Fibroblast of villous mesenchyme (primary cell): ENCODE results near the gene GDI2. TPM values are rescaled to one million over a fixed set of nuclear protein-coding genes. Genes with fewer than 3 reads are reported as not detected.
"Not testable (repeated sequence)": the region's sequence is repeated elsewhere in the genome, so short reads cannot be mapped to it uniquely, and the experiment has no call there.

Experiments used
- DNase-seq: peaks from one replicate; pipeline ENCODE4 v3.0.0-alpha.2; 2010; ENCODE audit warnings: low read depth
- H3K4me3 ChIP-seq: 2 replicates; pipeline ENCODE4 v1.5.1; 2011; ENCODE audit warnings: low read depth, mild to moderate bottlenecking, low read length
- total RNA-seq: library from RNA; depleted of rRNA; stranded (reverse); fragments of >200 nt; gene quantifications from 2 replicates; pipeline ENCODE4 v1.2.3, GENCODE V29; 2012
- TF ChIP-seq, protein P1 (sequence below): IDR thresholded peaks from 2 replicates; pipeline ENCODE4 v1.5.1; 2012; ENCODE audit warnings: low read depth, mild to moderate bottlenecking, low read length; ENCODE audit not compliant: insufficient read depth

The GDI2 gene
- total RNA-seq, 1 donor, result 615 TPM

GRCh38 chr10:5813091-5813340 lies 218 bp downstream of the GDI2 start:
- no peak for DNase-seq
- peak overlapping the region; percentile 74 for H3K4me3 ChIP-seq
- TF ChIP-seq, protein P1, sequence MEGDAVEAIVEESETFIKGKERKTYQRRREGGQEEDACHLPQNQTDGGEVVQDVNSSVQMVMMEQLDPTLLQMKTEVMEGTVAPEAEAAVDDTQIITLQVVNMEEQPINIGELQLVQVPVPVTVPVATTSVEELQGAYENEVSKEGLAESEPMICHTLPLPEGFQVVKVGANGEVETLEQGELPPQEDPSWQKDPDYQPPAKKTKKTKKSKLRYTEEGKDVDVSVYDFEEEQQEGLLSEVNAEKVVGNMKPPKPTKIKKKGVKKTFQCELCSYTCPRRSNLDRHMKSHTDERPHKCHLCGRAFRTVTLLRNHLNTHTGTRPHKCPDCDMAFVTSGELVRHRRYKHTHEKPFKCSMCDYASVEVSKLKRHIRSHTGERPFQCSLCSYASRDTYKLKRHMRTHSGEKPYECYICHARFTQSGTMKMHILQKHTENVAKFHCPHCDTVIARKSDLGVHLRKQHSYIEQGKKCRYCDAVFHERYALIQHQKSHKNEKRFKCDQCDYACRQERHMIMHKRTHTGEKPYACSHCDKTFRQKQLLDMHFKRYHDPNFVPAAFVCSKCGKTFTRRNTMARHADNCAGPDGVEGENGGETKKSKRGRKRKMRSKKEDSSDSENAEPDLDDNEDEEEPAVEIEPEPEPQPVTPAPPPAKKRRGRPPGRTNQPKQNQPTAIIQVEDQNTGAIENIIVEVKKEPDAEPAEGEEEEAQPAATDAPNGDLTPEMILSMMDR, result no peak

DNA sequence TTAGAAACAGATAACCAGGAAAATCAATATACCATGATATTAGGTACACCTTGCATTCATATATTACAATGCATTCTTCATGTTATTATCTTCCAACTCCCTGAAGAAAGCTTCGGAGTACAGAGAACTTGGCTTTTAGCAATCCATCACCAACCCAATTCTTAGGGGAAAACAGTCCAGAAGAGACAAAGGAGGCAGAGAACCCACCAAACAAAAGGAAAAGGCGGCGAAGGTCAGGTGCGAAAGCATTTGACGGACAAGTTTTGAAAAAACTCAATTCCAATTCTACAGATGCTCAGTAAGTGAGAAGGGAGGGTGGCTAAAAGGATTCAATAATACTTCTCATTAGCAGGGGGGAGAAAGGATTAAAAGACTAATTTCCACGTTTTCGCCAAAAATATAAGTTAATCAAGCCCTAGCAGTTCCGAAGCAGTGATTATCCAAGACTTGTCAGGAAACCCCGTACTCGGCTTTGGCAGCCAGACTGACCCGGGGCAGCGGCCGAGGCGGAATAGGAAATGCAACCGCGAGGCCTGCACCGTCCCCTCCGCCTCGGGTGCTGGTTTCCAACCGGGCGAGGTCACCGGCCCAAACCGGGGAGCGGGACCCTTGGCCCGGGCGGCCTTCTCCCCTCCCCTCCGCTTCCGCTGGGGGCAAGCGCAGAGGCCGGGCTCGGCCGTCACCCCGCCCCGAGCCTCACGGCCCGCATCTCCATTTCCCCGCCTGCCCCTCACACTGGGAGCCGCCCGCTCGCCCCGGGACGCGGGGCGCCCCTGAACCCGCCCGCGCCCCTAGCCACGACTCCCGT lies 747 bp downstream of the GDI2 start:
- TF ChIP-seq, protein P1, result no peak
- DNase-seq, result no peak
- peak overlapping the region; percentile 74 for H3K4me3 ChIP-seq

DNA sequence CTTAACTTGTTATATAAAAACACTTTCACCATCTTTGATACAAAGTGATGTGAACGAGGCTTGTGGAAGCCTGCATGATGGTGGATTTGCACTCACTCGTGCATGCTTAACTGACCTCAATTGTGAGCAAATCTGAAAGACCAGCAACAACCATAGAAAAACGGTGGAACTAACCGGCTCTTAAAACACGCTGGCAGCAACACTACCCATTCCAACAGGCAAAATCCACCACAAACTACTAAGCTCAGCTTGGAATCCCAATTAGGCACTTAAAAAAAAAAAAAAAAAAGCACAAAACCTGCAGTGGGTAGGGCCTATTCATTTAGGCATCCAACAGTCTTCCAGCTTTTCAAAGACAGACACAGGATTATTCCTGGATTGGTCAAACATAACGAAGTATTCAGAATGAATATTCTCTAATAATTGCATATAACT lies 1.8 kb downstream of the GDI2 start:
- TF ChIP-seq, protein P1, result no peak
- DNase-seq, result peak; percentile 72

DNA sequence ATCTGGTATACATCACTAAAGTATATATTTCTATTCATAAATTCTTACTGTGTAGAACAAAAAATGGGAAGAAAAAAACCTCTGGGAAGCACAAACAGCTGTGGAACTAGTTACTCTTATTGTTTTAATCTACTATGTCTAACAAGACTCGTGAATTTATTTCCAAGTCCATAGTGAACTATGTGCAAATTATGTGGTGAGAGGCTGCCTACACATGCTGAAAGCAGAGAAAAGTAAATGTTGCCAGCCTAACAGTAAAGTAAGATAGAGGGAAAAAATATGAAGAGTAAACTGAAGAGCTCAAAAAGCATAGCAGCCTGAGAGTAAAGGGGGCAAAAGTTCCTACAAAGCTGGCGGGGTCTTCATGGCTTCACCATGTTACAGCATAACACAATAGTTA lies 3.0 kb downstream of the GDI2 start:
- H3K4me3 ChIP-seq, result peak overlapping the region; percentile 74
- DNase-seq, result no peak
- TF ChIP-seq, protein P1, result no peak

More for the DNA sequence above, 1.8 kb downstream of the GDI2 start:
- peak overlapping the region; percentile 74 for H3K4me3 ChIP-seq

- TF ChIP-seq, protein P1, result no peak
- peak overlapping the region; percentile 74 for H3K4me3 ChIP-seq
- peak; percentile 25 for DNase-seq
These were observed 3.6 kb downstream of the GDI2 start for GRCh38 chr10:5809527-5810154.

DNA sequence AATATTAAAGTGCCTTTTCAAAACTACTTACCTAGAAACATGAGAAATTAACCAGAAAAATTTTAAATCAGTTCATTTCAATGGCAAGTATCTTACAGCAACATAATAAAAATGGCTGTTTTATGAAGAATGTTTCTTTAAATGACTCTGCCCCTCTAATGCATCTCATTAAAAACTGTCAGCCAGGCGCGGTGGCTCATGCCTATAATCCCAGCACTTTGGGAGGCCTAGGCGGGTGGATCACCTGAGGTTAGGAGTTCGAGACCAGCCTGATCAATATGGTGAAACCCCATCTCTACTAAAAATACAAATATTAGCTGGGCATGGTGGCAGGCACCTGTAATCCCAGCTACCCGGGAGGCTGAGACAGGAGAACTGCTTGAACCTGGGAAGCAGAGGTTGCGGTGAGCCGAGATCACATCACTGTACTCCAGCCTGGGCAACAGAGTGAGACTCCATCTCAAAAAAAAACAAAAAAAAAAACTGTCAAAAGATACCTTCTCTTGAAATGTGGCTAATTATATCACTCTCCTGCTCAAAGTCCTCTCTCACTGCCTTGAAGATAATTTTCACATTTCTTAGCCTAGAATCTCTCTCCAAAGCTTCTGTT lies 4.3 kb downstream of the GDI2 start:
- DNase-seq, result not testable (repeated sequence)
- peak overlapping the region; percentile 74 for H3K4me3 ChIP-seq

DNA sequence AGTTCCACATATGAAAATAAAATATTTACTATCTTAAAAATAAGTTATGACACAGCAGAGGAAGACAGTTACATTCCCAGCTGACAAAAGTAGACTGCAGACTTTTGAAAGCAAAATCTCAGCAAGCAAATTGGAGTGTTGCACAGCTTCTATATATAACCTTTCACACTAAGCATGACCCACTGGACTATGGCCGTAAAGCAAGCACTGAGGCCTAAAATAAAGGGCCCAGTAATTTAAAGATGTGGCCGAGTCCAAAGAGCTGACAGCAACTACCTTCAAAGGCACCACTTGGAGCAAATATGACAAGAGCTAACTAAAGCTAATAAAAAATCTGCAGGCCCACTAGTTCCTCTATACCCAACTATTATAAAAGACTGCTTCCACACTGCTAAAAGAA lies 6.5 kb downstream of the GDI2 start:
- H3K4me3 ChIP-seq, result no peak overlapping the region
- TF ChIP-seq, protein P1, result no peak
- DNase-seq, result no peak
